Hepatocyte (in vitro differentiated cells): ENCODE measurements around the gene REN.

Experiments used
- CTCF ChIP-seq: fragments of 200-600 bp; sonication (generic); IDR thresholded peaks from 2 replicates; pipeline ENCODE4 v1.5.1; 2016; ENCODE audit warnings: antibody characterized with exemption, mild to moderate bottlenecking; ENCODE audit not compliant: poor library complexity
- EZH2 ChIP-seq: fragments of 200-600 bp; sonication (generic); IDR thresholded peaks from 2 replicates; pipeline ENCODE4 v1.6.1; 2016; ENCODE audit warnings: antibody characterized with exemption, mild to moderate bottlenecking, borderline replicate concordance
- EZH2phosphoT487 ChIP-seq: fragments of 200-600 bp; sonication (generic); IDR thresholded peaks from one replicate; pipeline ENCODE4 v1.6.1; 2018; ENCODE audit warnings: antibody characterized with exemption, mild to moderate bottlenecking, low read depth, moderate library complexity; ENCODE audit not compliant: unreplicated experiment, severe bottlenecking

- TF ChIP-seq CTCF, result no peak
- TF ChIP-seq EZH2, result no peak
- TF ChIP-seq EZH2phosphoT487, result no peak
Observed at GRCh38 chr1:204141131-204141530, 25.0 kb downstream of the REN start.
